NT2/D1 (cell line): ENCODE data around the gene FTCD.

Source experiments
- DNase-seq: peaks from one replicate; pipeline ENCODE4 v3.0.0-alpha.2; 2011; ENCODE audit warnings: low read depth, low spot score
- H3K27me3 ChIP-seq: 2 replicates; pipeline ENCODE4 v1.6.0; 2011; ENCODE audit warnings: mild to moderate bottlenecking; ENCODE audit not compliant: insufficient read length, insufficient read depth
- H3K36me3 ChIP-seq: 2 replicates; pipeline ENCODE4 v1.6.1; 2011; ENCODE audit warnings: mild to moderate bottlenecking, low read length, mixed read lengths; ENCODE audit not compliant: insufficient read depth, insufficient read length
- H3K4me1 ChIP-seq: 2 replicates; pipeline ENCODE4 v1.5.1; 2011; ENCODE audit not compliant: insufficient read depth, insufficient read length
- H3K4me3 ChIP-seq: 2 replicates; pipeline ENCODE4 v1.5.1; 2011; ENCODE audit warnings: low read depth; ENCODE audit not compliant: insufficient read length
- H3K9ac ChIP-seq: 2 replicates; pipeline ENCODE4 v1.6.0; 2011; ENCODE audit warnings: low read depth; ENCODE audit not compliant: insufficient read length
- H3K9me3 ChIP-seq: 2 replicates; pipeline ENCODE4 v1.5.1; 2011; ENCODE audit warnings: mild to moderate bottlenecking, low read length; ENCODE audit not compliant: insufficient read depth
- SUZ12 ChIP-seq: IDR thresholded peaks from 2 replicates; pipeline ENCODE4 v1.6.1; 2011; ENCODE audit not compliant: insufficient read length, insufficient read depth; ENCODE audit errors: extremely low read depth
- YY1 ChIP-seq: IDR thresholded peaks from 2 replicates; pipeline ENCODE4 v1.6.1; 2011; ENCODE audit not compliant: insufficient read length, insufficient read depth
- ZNF274 ChIP-seq: IDR thresholded peaks from 2 replicates; pipeline ENCODE4 v1.6.1; 2011; ENCODE audit warnings: mild to moderate bottlenecking, low read depth, low read length

The FTCD gene

GRCh38 chr21:46157987-46158451 is 2.6 kb upstream of the FTCD start:
- peaks cover 25% of the 10 kb centered on the region for H3K4me1 ChIP-seq
- DNase-seq = no peak
- TF ChIP-seq SUZ12 (no peak), ZNF274 (no peak), YY1 (no peak)
- no peaks in the 10 kb centered on the region for H3K27me3 ChIP-seq
- peaks cover 24% of the 10 kb centered on the region; the same call in 1 of the 2 replicates for H3K9me3 ChIP-seq
- H3K9ac ChIP-seq = no peak overlapping the region
- H3K36me3 ChIP-seq = peaks cover 21% of the 10 kb centered on the region
- H3K4me3 ChIP-seq = no peak overlapping the region

- TF ChIP-seq ZNF274 (no peak), YY1 (no peak), SUZ12 (no peak)
- DNase-seq = no peak
Measured at GRCh38 chr21:46157396-46157986, 2.1 kb upstream of the FTCD start.

GRCh38 chr21:46156678-46157077 is 1.3 kb upstream of the FTCD start:
- Histone ChIP-seq H3K4me1 (peaks cover 33% of the 10 kb centered on the region), H3K9me3 (peaks cover 19% of the 10 kb centered on the region; the same call in 1 of the 2 replicates), H3K36me3 (peaks cover 21% of the 10 kb centered on the region), H3K9ac (no peak overlapping the region), H3K27me3 (no peaks in the 10 kb centered on the region), H3K4me3 (no peak overlapping the region)
- TF ChIP-seq YY1 = no peak
- no peak for TF ChIP-seq ZNF274
- no peak for TF ChIP-seq SUZ12
- DNase-seq = no peak

More at GRCh38 chr21:46157396-46157986, 2.1 kb upstream of the FTCD start:
- H3K4me3 ChIP-seq = no peak overlapping the region
- peaks cover 29% of the 10 kb centered on the region for H3K4me1 ChIP-seq
- H3K36me3 ChIP-seq = peaks cover 21% of the 10 kb centered on the region
- no peak overlapping the region for H3K9ac ChIP-seq
- no peaks in the 10 kb centered on the region for H3K27me3 ChIP-seq
- peaks cover 24% of the 10 kb centered on the region; the same call in 1 of the 2 replicates for H3K9me3 ChIP-seq

- DNase-seq = no peak
- TF ChIP-seq ZNF274 = no peak
- TF ChIP-seq YY1 = no peak
- no peak for TF ChIP-seq SUZ12
- peaks cover 16% of the 10 kb centered on the region; the same call in 1 of the 2 replicates for H3K9me3 ChIP-seq
- H3K27me3 ChIP-seq = no peaks in the 10 kb centered on the region
- no peak overlapping the region for H3K9ac ChIP-seq
- peaks cover 36% of the 10 kb centered on the region for H3K4me1 ChIP-seq
- H3K36me3 ChIP-seq = peaks cover 20% of the 10 kb centered on the region
- no peak overlapping the region for H3K4me3 ChIP-seq
Measured at GRCh38 chr21:46156378-46156645, 933 bp upstream of the FTCD start.

- Histone ChIP-seq H3K4me1 (peaks cover 46% of the 10 kb centered on the region), H3K4me3 (no peak overlapping the region), H3K9ac (peak overlapping the region; percentile 18), H3K27me3 (no peaks in the 10 kb centered on the region), H3K9me3 (peaks cover 3% of the 10 kb centered on the region; the same call in 1 of the 2 replicates), H3K36me3 (peaks cover 12% of the 10 kb centered on the region)
- DNase-seq = no peak
- TF ChIP-seq SUZ12 = no peak
- TF ChIP-seq ZNF274 = no peak
- no peak for TF ChIP-seq YY1
Measured at GRCh38 chr21:46154955-46155513, 345 bp downstream of the FTCD start.

GRCh38 chr21:46154155-46154954 is 1.0 kb downstream of the FTCD start:
- Histone ChIP-seq H3K4me3 (no peak overlapping the region), H3K9ac (peak overlapping the region; percentile 26), H3K36me3 (peaks cover 8% of the 10 kb centered on the region), H3K27me3 (no peaks in the 10 kb centered on the region), H3K9me3 (no peaks in the 10 kb centered on the region), H3K4me1 (peaks cover 48% of the 10 kb centered on the region)
- DNase-seq = no peak
- no peak for TF ChIP-seq SUZ12
- TF ChIP-seq YY1 = no peak
- no peak for TF ChIP-seq ZNF274

- H3K36me3 ChIP-seq = peaks cover 8% of the 10 kb centered on the region
- H3K27me3 ChIP-seq = no peaks in the 10 kb centered on the region
- H3K4me1 ChIP-seq = peaks cover 48% of the 10 kb centered on the region
- no peaks in the 10 kb centered on the region for H3K9me3 ChIP-seq
- H3K9ac ChIP-seq = peak overlapping the region; percentile 52
- no peak for TF ChIP-seq SUZ12
- TF ChIP-seq ZNF274 = no peak
- TF ChIP-seq YY1 = no peak
- no peak overlapping the region for H3K4me3 ChIP-seq
- DNase-seq = peak; percentile 62
Measured at GRCh38 chr21:46153247-46154154, 1.9 kb downstream of the FTCD start.
